Inflammatory macrophage treated with lipopolysaccharide for 4 hours (primary cell): Measurements from ENCODE around the gene MGAT4B.
A peak's percentile ranks its signal among the peaks of the same experiment; 100 is the strongest.
"Not testable (repeated sequence)": the region's sequence is repeated elsewhere in the genome, so short reads cannot be mapped to it uniquely, and the experiment has no call there.

Source experiments
- DNase-seq: peaks from one replicate; pipeline ENCODE4 v3.0.0-alpha.2; 2020

The MGAT4B gene

DNA sequence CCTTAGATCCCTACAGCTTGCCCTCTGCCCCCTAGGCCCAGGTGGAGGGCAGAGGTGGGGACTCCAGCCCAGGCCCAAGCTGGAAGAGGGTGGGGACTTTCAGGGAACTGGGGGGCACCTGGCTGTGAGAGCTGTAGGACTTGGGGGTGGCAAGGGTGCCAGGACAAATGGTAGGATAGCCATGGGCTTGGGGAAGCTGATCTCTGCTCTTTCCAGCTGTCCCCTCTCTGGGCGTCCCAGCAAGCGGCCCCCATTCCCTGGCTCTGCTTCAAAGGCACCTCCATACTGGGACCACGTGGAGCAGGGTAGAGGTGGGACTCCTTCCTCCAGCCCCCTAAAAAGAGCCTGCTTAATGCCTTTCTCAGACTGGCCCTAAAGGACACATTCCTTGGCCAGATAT lies 12.5 kb downstream of the MGAT4B start:
- no peak for DNase-seq

DNA sequence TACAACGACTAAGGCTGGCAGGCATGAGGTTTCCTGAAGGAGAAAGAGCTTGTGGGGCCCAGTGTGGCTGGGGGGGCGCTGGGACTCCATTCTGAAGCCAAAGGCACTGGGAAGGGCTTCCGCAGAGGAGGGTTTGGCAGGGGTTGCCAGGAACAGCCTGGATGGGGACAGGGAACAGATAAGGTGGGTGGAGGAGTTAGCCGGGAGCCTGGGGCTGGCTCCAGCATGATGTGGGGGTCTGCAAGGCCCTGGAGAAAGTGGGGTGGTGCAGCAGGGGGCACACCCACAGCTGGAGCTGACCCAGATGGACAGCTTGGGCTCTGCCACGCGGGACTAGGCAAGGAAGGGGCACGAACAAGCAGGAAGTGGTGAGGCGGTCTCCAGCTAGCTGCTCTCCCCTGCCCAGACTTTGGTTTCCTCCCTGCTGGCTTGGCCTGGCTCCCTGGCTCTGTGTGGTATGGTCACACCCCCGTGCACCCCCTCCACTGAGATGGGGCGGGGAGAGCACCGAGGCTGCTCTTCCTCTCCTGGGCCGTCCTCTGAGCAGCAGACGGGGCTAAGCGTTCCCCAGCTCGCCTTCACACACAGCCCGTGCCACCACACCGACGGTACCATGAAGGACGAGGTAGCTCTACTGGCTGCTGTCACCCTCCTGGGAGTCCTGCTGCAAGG lies 13.1 kb downstream of the MGAT4B start, which contains the start of gene LTC4S:
Gene LTC4S, plus strand, starts transcription at position 519 of the 672 bp plus-strand sequence. Its CDS starts 95 bp downstream, at position 614.
- no peak for DNase-seq

DNA sequence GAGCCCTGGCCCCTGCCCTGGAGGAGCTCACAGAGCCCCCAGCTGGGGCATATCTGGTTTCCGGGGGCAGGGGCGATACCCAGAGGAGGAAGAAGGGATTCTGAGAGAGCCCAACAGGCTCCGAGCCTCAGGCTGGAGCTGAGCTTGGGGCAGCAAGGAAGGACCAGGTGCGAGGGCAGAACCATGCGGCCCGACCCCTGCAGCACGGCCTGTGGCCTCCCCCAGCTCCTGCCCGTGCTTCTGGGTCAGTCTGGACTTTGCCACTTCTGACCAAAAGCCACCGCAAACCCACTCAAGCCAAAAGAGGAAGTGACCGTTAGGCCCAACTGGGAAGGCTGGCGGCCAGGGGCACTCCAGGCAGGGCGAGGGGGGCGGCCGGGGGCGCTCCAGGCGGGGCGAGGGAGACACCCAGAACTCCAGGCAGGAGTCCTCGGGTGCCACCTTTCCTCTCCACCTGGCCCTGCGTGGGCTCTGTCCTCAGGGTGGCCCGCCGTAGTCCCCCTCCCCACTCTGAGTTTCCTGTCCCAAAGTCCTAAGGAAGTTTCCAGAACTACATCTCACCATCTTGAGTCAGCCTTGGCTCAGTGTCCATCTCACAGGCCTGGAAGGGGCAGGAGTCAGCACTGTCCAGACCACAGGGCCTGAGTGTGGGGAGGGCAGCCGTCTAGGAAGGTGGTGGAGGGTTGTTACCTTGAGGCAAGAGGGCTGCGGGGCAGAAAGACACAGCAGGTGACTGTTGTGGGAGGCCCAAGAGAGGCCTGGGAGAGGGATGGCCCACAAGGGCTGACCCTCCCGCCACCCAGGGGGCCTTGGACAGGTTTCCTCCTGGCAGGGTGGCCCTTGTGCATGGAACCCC lies 13.8 kb downstream of the MGAT4B start:
- peak; percentile 58 for DNase-seq

DNA sequence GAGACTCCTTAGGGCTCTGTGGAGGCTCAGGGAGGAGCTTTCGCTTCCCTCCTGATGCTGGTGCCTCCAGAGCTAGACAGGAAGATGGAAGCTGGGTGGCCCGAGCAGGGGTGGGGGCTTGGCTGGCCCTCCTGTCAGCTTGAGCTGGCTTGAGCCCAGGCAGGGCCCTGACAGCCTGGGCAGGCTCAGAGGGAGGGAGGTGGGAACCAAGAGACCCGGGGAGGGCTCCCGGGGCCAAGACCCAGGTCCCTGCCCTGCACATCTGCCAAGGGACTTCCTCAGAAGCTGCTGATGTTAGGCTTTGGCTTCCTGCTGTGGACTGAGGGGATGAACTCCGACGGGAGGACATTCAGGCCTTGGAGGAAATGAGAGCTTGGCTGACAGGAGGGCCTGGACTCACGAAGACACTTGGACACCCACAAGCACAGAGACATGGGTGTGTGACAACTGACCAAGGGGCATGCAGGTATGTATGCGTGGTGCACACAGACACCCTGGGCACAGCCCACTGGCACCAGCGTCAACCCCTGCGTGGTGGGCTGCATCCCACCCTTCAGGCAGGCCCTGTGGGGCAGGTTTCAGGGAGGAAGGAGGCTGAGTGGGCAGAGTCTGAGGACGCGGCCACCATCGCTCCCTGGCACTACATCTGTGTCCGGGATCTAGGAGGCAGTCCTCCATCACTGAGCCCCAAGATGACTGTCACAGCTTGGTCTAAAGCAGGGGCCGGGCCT lies 14.6 kb downstream of the MGAT4B start:
- no peak for DNase-seq

DNA sequence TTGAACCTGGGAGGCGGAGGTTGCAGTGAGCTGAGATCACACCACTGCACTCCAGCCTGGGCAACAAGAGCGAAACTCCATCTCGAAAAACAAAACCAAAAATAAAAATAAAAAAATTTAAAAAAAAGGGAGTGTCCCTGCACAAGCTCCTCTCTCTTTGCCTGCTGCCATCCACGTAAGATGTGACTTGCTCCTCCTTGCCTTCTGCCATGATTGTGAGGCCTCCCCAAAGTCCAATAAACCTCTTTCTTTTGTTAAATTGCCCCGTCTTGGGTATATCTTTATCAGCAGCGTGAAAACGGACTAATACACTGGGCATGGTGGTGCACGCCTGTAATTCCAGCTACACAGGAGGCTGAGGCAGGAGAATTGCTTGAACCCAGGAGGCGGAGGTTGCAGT lies 17.4 kb downstream of the MGAT4B start:
- DNase-seq: not testable (repeated sequence)

DNA sequence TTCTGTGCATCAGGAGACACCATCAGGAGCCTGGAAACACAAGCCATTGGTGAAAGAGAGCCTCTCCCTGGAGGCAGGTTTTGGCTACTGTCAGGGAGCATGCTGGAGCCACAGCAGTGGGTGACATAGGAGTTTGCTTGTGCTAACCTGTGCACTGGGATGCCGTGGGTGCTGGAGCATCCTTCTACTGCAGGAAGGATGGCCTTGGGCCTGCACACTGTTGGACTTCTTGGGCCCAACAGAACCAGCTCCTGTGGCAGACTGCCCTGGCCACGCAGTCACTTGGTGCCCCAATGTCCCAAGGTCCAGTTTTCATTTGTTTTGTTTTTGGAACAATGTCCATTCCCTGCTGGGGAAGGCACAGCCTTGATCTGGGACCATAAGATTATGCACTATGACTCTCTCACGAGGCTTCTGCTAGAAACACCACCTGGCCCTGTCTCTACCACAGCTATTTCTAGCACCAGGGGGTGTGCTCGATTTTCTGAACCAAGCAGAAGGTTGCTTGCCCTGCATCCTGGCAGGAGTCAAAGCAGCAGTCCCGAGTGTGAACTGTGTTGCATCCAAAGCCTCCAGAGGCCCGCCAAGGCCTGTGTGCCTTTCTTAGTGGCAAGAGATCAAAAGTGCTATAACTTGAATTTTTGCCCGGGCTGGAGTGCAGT lies 18.3 kb downstream of the MGAT4B start:
- no peak for DNase-seq

DNA sequence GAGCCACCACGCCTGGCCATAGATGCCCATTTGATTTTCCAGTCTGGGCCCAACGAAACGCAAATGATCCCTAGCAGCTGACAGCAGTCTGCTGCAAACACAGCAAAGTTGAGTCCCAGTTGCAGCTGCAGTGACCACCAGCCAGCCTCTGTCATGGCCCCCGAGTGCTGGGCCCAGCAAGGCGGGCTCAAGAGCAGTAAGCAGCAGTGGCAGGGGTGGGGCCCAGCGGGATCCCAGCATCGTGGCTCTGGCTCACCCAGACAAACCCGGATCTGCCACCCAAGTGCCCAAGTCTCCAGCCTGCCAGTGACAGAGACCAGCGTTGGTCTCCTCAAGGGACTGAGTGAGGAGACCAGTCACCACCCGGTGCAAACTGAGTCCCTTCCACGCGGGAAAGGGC lies 19.8 kb downstream of the MGAT4B start:
- no peak for DNase-seq

DNA sequence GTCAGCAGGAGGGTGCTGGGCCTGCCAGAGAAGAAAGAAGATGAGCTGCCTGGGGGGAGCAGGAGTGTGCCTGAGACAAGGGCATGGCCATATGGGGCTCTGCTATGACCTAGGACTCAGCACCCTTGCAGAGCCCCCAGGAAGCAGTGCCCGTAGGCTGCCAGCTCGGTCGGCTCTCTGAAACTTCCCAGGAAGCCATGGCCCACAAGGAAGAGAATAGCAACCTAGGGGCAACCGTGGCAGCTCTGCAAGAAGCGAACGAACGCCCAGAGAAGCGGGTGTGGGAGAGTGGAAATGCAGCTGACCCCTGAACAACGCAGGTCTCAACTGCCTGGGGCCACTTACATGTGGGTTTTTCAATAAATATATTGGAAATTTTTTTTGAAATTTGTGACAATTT lies 23.5 kb downstream of the MGAT4B start:
- DNase-seq: no peak

DNA sequence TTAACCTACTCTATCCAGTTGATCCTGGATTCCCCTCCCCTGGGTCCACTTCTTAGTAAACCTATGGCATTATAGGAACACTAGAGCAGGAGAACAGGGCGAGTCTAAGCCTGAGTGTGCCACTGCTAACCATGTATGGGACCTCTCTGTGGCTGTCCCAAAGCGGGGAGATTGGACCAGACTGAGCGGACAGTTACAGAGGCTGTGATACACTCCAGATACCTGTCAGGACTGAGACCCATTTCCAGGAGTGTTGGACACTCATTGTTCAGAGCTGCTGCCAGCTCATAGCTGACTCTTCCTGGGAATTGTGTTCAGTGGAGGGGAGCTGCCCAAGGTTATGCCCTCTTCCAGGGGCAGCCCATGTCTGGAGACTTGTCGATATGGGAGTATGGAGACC lies 24.8 kb downstream of the MGAT4B start:
- no peak for DNase-seq

DNA sequence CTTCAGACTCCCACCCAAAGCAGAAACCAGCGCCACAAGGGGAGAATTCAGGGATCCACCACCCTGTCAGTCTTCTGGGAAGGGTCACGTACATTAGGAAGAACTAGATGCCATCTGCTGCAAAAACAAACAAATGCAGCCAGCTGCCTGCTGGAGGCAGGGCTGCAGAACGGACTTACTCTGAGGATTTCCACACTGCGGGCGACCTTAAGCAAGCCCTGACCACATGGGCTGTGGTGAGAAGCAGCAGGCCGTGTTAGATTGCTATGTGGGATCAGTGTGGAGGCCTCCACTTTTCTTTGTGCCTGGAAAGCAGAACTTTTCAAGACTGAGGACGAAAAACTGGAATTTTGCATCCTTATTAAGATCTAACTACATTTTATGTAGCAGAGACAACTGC lies 26.3 kb downstream of the MGAT4B start:
- peak; percentile 85 for DNase-seq

DNA sequence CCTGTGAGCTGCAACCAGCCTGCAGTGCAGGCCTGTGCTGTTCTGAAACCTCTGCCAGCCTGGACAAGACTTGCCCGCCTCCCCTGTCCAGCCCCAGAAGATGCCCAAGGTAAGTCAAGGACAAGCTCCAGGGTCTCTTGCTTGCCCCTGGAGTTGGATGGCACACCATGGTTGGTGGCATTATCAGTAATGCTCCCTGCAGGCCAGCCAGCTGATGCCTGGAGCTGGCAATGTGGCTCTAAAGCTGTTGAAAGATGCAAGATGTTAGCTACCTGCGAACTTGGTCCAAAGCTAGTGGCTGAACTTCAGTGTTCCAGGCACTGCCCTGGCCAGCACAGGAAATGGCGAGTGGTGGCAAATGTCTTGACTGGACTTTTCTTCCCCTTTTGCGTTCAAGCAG lies 26.8 kb downstream of the MGAT4B start:
- DNase-seq: no peak

DNA sequence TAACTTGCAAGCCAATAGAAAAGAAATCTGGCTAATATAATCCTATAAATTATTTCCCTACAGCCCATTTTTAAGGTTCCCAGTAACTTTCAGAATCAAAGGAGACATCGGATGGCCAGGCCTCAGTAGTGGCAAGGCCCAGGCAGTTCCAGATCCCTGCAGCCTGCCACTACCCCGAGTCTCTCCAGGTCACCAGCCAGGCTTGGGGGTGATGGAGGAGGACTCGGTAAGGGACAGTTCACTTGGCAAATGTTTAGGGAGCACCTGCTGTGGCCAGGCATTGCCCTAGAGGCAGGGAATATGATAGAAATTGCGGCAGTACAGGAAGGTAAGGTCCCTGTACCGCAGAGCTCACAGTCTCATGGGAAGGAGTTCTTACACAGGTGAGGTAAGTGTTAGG lies 28.1 kb downstream of the MGAT4B start:
- DNase-seq: no peak

DNA sequence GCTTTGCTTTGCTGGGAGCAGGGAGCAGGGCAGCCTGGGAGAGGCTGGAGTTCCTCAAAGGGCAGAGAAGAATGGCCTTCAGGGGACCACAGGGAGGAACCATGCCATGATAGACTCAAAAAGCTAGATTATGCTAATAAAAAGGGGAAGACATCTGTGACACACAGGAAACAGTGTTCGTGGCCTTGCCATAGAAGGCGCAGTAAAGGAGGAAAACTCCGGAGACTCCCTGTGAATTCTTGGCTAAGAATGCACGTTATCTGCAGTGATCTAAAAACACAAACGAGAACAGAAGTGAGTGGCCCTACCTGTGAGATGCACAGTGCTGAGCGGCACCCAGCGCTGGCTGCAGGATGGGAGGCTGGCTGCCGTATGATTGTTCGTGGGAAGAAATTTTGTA lies 28.8 kb downstream of the MGAT4B start:
- peak; percentile 63 for DNase-seq

DNA sequence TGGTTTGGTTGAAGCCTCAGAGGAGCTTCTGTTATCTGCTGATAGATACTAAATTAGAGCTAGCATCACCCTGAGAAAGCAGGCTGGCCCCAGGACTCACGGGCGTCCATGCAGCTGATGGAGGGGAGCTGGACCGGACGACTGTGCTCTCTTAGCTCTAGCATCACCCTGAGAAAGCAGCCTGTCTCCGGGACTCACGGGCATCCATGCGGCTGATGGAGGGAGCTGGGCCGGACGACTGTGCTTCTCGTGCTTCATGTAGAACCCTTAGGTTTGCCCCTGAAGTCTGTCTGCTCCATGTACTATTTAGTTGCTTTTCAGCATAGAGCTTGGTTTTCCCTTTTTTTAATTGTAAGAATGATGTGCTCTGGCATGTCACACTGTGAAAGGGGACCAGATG lies 29.2 kb downstream of the MGAT4B start:
- no peak for DNase-seq

DNA sequence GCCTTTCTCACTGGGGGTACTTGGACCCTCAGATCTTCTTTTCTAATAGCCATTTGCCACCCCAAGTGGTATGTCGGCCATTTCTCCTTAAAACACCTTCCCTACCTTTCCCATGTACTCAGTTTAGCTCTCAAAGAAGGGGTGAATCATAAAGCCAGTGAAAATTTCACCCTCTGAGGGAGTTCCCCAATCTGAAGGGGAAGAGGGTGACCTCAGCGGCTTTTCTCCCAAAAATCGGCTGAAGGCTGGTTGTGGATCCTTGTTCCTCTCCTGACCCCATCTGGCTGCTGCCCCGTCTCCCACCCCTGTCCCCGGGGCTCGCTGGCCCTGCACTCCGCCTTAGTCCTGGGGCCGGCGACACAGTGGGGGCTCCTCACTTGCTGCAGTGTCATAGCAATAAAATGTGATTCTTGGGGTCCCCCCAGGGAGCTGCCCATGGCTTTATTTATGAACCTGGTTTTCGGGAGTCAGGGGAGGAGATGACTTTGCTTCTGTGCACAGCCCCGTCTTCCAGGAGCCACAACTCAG lies 30.2 kb downstream of the MGAT4B start:
- DNase-seq: peak; percentile 62

DNA sequence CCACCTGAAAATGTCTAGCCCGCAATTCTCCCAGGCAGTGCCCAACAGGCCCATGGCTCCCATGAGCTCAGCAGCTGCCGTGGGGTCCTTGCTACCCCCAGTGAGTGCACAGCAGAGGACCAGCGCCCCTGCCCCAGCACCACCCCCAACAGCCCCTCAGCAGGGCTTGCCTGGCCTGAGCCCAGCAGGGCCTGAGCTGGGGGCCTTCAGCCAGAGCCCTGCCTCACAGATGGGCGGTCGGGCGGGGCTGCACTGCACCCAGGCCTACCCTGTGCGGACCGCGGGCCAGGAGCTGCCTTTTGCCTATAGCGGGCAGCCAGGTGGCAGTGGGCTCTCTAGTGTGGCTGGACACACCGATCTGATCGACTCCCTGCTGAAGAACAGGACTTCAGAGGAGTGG lies 32.2 kb downstream of the MGAT4B start:
- DNase-seq: no peak

DNA sequence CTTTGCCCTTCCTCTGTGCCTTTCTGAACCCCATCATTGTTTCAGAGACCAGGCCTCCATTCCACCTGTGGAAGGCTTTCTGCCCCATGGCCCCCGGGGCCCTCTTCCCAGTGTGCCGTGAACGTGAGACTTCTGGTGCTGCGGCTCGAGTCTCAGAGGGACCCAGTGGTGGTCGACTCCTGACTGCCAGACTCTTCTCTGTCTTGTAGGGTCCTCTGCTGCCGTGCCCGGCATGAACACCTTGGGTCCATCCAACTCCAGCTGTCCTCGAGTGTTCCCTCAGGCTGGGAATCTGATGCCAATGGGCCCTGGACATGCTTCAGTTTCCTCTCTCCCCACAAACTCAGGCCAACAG lies 33.0 kb downstream of the MGAT4B start:
- no peak for DNase-seq

DNA sequence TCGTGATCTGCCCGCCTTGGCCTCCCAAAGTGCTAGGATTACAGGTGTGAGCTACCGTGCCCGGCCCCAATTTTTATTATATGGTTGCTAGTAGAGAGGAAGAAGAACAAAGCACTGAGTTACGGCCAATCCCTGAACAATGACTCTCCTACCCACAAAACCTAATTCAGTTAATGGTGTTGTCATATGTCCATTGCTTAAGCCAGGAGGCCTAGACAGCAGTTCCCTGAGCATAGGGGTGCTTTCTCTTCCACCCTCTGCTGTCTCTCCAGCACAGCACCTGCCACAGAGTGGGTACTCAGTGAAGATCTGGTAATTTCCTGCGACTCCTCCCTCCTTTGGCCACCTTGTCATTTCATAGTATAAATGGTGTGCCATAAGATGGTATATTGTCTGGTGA lies 34.3 kb downstream of the MGAT4B start:
- peak; percentile 63 for DNase-seq

DNA sequence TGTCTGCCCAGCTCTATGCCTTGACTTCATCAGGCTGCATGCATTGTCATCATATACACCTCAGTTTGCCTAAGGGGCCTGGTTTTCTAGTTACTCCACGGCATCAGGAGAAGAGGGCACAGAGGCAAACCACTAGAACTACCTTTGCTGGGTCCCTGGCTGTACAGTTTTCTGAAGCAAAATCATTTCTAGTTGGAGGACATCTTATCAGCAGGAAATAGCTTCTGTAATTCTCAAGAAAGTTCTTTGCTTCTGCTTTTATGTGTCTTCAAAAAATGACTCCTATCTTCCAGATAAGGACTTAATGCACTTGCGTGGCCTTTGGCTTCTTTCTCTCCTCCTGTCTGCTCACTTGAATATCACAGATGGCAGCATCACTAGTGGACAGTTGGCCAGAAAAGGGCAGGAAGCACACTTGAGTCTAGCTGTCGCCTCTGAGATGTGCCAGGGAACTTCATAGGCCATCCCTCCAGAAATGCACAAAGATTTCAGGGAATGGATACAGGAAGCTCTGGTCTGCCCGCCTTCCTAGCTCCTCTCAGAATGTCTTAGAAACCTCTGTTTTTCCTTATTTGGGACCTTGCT lies 35.3 kb downstream of the MGAT4B start:
- DNase-seq: no peak

DNA sequence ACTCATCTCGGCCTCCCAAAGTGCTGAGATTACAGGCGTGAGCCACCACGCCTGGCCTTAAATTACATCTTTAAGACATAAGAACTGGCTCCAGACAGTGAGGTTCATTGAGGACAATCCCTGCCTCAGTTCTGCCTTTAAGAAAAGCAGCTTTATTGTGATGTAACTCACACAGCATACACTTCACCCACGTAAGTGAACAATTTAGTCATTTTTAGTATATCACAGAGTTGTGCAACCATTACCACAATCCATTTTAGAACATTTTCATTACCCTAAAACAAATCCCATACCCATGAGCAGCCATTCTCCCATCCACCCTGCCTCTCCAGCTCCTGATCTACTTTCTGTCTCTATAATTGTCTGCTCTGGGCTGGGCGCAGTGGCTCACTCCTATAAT lies 36.9 kb downstream of the MGAT4B start:
- peak; percentile 90 for DNase-seq

DNA sequence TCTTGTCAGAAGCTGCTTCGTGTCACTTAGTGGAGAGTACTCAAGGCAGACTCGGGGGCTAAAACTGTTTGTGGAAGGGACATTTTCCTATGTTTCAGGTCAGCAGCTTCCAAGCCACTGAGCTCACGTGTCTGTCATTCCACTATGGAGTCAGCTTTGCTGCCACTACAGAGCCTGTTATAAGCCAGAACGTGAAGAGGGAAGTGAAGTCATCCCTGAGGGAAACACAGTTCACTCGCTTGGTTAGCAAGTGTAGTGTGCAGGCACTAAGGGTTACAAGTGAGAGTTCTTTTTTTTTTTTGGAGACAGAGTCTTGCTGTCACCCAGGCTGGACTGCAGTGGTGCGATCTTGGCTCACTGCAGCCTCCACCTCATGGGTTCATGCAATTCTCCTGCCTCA lies 37.4 kb downstream of the MGAT4B start:
- peak; percentile 81 for DNase-seq

DNA sequence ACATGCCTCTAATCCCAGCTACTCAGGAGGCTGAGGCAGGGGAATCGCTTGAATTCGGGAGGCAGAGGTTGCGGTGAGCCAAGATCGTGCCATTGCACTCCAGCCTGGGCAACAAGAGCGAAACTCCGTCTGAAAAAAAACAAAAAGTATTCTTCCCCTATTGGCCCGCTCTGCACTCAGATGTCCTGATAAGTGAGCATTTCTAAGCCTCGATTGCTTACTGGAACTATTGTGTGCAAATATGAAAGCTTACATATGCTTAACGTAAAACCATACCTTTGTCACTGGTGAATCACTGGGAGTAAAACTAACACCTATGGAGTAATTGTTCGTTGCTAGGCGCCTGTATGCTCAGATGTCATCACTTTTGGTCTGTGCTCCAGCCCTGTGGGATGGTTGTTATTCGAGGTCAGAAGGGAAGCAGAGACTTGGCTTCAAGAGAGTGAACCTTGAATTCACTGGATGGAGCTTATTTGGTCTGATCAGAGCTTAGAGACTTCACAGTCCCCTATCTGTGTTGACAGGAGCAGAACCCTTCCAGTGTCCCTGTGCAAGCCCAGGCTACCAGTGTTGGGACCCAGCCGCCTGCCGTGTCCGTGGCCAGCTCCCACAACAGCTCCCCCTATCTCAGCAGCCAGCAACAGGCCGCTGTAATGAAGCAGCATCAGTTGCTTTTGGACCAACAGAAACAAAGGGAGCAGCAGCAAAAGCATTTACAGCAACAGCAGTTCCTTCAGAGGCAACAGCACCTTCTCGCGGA lies 38.2 kb downstream of the MGAT4B start:
- no peak for DNase-seq
